ENCODE results near the gene WDR1. TPM values are rescaled to one million over a fixed set of nuclear protein-coding genes. Genes with fewer than 3 reads are reported as not detected.
A peak's percentile ranks its signal among the peaks of the same experiment; 100 is the strongest.

Gene WDR1
- total RNA-seq, 1 donor from 2014 or later: 370 TPM

DNA sequence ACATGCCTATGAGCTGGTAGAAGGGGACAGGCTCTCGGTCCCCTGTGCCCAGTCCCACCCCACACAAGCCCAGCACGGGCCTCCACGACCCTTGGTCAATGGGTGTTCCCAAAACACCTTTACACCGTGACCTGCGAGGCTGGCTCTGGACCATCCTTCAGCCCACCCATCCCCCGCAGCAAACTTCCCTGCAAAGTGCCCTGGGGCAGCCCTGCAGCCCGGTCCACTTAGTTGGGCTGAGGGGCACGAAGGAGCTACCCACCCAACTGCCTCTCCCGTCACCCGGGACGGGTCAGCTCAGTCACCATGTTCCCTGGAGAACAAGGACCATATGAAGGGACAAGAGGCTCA, 23.4 kb downstream of the WDR1 start:
- TF ChIP-seq, protein P1, sequence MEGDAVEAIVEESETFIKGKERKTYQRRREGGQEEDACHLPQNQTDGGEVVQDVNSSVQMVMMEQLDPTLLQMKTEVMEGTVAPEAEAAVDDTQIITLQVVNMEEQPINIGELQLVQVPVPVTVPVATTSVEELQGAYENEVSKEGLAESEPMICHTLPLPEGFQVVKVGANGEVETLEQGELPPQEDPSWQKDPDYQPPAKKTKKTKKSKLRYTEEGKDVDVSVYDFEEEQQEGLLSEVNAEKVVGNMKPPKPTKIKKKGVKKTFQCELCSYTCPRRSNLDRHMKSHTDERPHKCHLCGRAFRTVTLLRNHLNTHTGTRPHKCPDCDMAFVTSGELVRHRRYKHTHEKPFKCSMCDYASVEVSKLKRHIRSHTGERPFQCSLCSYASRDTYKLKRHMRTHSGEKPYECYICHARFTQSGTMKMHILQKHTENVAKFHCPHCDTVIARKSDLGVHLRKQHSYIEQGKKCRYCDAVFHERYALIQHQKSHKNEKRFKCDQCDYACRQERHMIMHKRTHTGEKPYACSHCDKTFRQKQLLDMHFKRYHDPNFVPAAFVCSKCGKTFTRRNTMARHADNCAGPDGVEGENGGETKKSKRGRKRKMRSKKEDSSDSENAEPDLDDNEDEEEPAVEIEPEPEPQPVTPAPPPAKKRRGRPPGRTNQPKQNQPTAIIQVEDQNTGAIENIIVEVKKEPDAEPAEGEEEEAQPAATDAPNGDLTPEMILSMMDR (IDR thresholded peaks at IDR 0.05; ENCODE audit: insufficient read depth, low read length, poor library complexity, severe bottlenecking): no peak
- H3K36me3 ChIP-seq (ENCODE audit: control insufficient read depth, insufficient read depth, low read length): peaks cover 6% of the 10 kb centered on the region
- no peak overlapping the region for H3K4me3 ChIP-seq (ENCODE audit: low read depth, low read length)
- DNase-seq (ENCODE audit: low read depth): no peak
- H3K27me3 ChIP-seq (ENCODE audit: control insufficient read depth, insufficient read depth, low read length): no peaks in the 10 kb centered on the region

DNA sequence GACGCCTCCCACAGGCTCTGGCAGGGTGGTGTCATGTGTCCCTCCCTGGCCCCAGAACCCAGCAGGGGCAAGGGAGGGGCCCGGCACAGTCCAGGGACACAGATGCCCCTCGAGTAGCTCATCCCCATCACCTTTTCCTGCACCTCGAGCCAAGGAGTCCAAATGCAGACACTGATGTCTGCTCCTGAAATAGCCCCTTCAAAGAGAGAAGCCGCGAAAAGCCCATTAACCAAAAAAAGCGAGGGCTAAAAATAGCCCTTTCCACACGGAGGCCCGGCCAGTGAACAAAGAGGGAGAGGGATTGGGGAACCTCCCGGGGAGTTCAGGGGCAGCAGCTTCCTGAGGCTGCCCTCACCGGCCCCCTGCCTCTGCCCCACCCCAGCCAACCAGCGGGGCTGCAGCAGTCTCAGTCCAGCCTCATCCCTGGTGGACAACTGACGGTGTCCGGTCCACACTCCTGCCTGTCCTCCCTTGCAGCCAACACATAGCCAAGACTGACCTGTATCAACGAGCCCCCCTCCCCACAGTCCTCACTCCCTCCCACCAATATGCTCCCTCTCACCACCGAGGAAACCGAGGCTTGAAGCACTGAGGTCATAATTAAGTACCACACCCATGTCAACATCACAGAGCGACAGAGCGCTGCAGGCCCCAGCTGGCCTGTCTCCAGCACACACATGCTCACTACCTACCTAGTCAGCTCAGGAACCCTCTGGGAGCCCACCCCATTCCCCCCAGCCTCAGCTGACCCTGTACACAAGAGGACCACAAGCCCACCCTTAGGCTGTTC, 23.9 kb downstream of the WDR1 start:
- Histone ChIP-seq H3K27me3 (ENCODE audit: control insufficient read depth, insufficient read depth, low read length) (no peaks in the 10 kb centered on the region), H3K4me3 (ENCODE audit: low read depth, low read length) (no peak overlapping the region), H3K36me3 (ENCODE audit: control insufficient read depth, insufficient read depth, low read length) (peaks cover 6% of the 10 kb centered on the region)
- no peak for DNase-seq (ENCODE audit: low read depth)
- TF ChIP-seq, protein P1 (IDR thresholded peaks at IDR 0.05; ENCODE audit: insufficient read depth, low read length, poor library complexity, severe bottlenecking): no peak

DNA sequence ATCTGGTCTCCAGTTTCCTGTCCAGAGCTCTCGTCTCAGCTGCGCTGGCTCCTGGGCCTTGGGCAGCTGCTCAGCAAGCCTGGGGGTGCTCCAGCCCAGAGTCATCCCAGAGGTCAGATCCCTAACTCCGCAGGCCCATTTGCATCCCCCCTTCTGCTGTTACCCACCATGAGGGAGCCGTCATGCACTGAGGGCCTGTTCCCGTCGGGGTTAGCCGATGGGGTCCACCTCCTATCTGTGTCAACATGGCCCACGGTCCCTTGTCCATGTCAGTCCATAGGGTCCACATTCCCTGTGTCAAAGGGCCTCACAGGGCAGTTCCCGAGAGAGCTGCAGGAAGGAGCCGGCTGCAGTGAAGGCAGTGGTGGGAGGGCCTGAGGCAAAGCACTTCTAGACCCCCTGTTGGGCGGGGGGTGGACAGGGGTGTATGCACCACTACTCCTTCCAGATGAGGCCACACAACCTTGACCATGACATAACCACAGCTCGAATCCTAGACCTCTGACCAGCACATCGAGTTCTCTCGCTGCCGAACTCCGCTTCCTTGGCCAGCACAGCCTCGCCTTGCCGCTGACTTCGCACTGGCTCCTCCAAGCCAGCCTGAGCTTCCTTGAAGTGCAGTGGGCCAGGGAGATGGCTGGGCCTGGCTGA, 24.9 kb downstream of the WDR1 start:
- Histone ChIP-seq H3K27me3 (ENCODE audit: control insufficient read depth, insufficient read depth, low read length) (no peaks in the 10 kb centered on the region), H3K4me3 (ENCODE audit: low read depth, low read length) (no peak overlapping the region), H3K36me3 (ENCODE audit: control insufficient read depth, insufficient read depth, low read length) (peaks cover 5% of the 10 kb centered on the region)
- TF ChIP-seq, protein P1 (IDR thresholded peaks at IDR 0.05; ENCODE audit: insufficient read depth, low read length, poor library complexity, severe bottlenecking): no peak
- no peak for DNase-seq (ENCODE audit: low read depth)

DNA sequence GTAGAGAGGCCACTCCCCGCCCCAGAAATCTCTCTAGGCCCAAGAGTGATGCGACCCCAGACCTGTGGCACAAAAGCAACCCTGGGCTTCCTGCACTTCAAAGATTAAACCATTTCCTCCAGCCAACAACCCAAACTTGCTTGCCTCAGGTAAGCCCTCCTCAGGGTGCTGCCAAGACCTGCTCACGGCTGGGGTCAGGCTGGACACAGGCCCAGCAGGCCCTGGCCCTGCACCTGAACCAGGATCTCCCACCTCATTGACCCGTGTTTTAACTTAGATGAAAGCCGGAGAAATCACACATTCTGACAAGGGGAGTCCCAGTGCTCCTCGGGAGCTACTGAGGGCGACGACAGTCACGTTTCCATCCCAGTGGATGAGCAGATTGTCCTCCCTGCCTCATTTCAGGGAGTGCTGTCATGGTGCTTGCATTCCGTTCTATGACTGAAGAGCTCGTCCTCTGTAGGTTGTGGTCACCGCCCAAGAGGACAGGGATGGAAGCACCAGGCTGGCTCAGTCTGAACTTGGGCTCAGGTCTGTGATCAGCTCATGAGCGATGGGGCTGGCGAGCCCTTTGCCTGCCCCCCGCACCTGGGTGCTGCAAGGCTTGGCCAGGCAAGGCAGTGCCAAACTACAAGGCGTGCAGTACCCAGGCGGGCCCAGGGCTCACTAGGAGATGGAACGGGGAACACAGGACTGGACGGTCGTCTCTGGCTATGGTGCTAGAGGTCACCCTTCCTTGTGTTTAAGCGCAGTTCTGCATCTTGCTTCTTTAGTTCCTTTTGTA, 25.9 kb downstream of the WDR1 start:
- Histone ChIP-seq H3K4me3 (ENCODE audit: low read depth, low read length) (no peak overlapping the region), H3K36me3 (ENCODE audit: control insufficient read depth, insufficient read depth, low read length) (peaks cover 6% of the 10 kb centered on the region), H3K27me3 (ENCODE audit: control insufficient read depth, insufficient read depth, low read length) (no peaks in the 10 kb centered on the region)
- TF ChIP-seq, protein P1 (IDR thresholded peaks at IDR 0.05; ENCODE audit: insufficient read depth, low read length, poor library complexity, severe bottlenecking): no peak
- DNase-seq (ENCODE audit: low read depth): no peak

DNA sequence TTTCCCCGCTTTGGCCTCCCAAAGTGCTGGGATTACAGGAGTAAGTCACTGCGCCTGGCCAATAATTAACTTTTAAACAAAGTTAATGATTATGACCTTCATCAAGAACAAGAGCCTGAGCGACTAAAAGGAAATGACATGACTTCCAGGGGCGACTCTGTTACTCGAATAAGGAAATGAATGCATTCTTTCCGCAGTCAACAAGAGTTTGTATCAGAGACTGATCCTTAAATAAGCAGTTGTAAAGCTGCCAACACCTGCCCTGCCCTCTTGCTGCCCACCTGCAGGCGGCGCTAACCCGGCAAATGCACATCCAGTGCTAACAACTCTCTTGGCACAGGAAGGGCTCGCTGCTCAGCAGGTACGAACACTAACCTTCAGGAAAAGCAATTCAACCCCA, 27.3 kb downstream of the WDR1 start:
- H3K36me3 ChIP-seq (ENCODE audit: control insufficient read depth, insufficient read depth, low read length): peaks cover 8% of the 10 kb centered on the region
- no peak overlapping the region for H3K4me3 ChIP-seq (ENCODE audit: low read depth, low read length)
- TF ChIP-seq, protein P1 (IDR thresholded peaks at IDR 0.05; ENCODE audit: insufficient read depth, low read length, poor library complexity, severe bottlenecking): peak; percentile 77
- H3K27me3 ChIP-seq (ENCODE audit: control insufficient read depth, insufficient read depth, low read length): no peaks in the 10 kb centered on the region
- peak; percentile 73 for DNase-seq (ENCODE audit: low read depth)

Data from kidney epithelial cell (primary cell).